Fibroblast of skin of right quadriceps (primary cell): ENCODE measurements around the gene SLC38A8.

ENCODE experiments used
- DNase-seq: peaks from one replicate; pipeline ENCODE4 v3.0.0-alpha.2; 2013

Gene SLC38A8

DNA sequence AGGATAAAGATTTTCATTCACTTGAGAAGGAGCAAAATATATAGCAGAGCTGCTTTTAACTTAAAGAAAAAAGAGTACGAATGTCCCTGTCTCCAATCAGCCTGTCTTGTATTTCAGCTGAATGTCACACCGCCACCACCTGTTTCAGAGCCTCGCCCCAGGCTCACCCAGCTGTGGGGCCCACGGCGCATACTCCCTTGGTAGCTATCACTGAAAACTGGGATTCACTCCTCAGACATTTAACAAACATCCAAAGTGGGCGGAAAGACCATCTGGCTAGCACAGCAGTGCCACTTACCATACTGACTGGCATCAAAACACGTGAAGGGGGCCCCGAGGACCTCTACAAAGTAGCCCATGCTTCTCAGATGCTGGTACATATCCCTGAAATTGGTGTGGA, 25.4 kb upstream of the SLC38A8 start:
- no peak for DNase-seq

DNA sequence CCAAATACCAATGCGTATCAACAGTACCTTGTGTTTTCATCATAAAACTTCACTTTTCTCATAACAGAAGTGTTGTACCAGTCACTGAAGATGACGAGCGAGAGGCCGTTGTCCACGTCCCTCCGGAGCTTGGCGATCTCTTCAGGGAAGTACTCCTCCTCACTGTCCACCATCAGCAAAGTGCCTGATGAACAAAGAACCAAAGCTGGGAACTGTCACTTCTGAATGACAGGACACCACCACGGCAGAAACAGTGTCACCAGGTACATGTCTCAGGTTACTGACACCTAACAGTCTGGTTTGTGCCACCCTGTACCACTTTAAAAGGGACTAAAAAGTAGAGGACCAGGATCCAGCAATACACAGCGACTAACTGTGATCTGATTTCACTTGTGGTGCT, 25.0 kb upstream of the SLC38A8 start:
- no peak for DNase-seq

DNA sequence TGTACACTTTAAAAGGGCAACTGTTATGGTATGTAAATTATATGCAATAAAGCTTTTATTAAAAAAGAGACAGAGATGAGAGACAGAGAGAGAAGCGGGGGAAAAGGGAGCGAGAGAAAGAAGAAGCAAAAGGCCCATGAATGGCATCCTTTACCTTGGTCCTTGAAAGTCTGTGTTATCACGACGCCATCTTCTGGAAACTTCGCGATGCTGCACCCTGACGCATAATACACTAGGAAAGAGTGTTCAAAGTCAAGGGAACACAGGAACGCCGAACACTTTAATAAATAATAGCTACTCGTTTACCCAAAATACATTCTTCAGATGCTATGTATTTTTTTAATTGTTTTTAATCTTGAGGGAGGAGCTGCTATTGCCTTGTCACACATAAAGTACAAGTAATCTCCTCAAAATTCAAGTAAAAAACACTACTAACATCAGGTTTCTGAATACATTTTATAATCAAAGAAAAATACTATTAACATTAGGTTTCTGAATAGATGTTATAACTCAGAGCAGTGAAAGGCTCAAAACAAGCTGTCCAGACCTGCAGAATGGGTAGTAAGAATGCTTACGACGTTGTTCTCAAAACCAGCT, 23.0 kb upstream of the SLC38A8 start:
- DNase-seq = peak; percentile 52

DNA sequence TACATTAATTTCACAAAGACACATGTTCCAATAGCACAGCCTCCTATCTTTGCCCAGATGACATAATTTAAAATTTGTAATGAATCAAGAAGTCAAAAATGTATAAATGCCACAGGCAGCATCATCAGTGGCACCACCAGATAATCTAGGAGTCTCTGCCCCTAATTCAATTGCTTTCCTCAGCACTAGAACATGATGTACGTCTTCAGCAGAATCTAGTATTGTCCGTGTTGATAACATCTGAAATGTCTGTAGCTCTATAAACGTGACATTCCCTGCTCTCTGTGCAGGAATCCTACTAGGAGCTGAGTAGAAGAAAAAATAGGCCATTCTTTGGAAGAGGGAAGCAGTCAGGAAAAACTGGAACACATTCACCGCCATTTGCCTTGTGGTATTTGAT, 21.4 kb upstream of the SLC38A8 start:
- DNase-seq = no peak

DNA sequence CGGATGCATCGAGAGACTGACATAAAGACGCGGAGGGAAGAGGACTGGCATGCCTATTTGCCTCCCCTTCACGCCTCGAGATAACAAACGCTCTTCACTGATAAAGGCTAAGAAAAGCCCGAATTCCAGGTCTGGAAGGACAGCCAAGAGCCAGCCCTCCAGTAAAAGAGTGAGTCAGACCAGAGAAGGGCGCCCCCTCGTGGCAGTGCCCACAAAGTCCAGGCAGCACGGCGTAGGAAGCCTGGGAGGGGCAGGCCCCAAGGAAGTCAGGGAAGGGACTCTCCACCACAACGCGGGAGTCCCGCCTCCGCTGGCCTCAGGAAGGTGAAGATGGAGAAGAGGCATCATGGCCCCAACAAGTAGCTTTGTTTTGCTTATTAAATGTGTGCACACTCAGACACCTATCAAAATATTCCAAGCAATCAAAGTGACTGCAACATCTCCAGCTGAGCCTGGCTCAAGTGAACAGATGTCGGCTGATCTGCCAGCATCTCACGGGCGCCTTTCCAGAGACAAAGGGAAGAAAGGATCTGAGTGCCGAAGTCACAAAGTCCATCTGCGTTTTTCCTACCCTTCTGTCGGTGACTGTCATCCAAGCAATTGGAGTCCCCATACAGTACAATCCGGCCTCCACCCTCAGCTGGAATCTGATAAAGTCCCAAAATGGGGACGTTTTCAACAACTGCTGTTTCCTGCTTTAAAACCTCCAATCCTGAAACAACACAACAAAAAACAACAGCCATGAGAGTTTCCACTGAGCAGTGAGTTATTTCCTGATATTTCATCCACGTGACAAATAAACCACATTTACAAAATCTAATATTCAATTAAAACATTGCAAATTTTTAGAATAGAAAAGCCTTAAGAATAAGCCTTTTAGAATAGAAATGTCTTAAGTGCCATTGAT, 20.4 kb upstream of the SLC38A8 start:
- DNase-seq = peak; percentile 57

DNA sequence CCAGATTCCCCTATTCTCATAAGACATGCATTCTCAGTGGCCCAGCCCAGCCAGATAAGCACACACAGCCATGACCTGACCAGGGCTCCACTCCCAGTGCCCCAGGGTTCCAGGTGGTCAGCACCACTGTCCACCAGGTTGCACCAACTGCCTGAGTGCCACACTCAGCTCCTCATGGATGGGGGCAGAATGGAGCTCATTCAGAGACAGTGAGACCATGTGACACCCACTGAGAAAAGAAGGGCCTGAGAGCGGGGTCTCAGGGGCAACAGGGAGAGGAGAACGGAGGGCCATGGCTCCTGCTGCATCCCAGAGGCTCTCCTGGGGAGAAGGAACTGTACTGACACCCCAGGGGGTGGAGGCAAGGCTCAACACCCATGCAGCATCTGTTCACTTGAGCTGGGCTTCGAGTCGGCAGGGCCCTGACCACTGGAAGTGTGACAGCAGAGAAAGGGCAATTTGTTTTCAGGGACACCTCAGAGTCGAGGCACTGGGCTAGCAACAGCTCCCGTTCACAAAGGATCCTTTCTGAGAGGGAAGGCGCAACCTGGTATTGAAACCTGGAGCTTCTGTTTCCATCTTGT, 18.7 kb upstream of the SLC38A8 start:
- DNase-seq = no peak

DNA sequence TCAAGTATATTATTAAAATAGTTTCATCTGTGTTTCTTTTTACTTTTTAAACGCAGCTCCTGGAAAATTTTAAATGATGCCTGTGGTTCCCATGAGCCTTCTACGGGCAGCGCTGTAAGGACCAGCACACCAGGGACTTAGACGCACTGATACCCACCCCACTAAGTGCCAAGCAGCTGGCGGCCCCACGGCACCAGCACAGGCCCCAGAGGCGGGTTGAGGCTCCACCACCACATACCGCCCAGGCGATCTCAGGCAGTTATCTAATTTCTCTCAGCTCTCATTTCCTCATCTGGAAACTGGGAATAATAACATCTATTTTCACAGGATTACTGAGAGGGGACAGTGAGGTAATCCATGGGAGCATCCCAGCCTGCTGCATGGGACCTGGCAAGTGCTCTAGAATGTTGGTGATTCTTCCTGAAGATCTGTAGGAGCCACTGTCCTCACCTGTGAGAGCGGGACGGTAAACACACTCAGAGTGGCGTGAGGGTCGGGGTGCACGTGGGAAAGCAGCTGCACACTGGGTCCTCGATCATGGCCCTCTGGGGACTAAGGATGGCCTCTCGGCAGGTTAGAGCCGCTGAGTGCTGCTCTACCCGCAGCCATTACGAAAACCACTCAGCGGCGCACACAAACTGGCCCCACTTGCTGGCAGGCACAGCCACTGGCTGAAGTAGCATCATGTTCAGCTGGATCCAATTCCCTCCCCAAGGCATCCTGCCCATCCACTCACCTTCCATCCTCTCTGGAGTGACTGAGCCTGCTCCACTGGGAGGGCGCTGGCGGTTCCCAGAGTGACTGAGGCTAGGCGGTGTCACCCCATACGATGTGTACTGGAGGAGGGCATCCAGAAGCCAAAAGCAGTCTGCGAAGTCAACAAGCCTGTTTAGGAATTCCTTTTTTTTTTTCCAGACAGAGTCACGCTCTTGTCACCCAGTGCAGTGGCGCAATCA, 17.6 kb upstream of the SLC38A8 start:
- DNase-seq = no peak

DNA sequence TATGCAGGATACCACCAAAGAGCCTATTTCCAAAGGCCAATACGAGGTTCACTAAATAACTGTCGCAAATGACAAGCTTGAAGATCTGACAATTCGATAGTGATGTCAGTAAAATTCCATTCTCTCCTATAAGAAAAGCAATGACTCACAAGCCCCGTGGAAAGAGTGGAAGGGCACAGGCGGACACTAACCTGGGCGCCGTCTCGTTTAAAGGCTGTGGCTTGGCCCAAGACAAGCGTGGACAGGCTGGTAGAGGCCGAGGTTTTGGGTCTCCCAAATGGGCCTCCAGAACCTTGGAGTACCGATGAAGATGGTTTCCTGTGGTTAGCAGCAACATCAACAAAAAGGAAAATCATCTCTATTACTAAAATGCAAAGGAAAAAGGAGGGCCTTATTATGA, 16.5 kb upstream of the SLC38A8 start:
- no peak for DNase-seq

DNA sequence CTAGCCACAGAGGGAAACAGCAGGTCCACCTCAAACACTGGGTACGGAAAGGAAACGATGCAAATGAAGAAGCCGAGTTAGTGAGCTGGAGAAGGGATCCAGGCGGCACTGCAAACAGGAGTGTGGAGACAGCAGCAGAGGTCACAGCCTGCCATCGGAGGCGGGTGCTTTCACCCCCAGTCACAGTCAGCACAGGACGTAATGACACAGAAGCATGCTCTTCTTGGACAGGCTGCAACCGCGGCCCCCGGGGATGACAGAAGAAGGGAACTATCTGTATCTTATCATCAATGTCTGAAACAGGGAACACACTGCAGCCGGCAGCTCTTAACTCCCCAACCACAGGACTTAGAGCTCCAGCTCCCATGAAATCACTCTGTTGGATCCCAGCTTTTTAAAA, 16.1 kb upstream of the SLC38A8 start:
- DNase-seq = no peak

DNA sequence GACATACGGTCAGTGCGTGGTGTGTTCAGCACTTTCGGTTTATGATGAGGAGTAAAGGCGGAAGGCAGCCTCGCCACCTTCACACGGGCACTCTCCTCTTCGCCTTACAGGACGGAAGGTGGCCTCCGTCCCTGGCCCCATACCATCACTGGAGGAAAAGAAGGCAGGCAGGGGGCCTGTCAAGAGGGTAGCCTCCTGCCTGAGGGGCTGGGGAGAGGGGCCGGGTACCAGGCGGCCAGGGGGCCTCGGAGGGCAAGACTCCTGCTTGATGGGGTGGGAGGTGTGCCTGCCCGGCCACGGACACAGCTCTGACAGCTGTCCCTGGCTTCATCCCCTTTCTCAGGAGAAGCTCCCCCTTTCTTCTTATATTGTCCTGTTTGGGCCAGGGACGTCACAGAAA, 15.6 kb upstream of the SLC38A8 start:
- DNase-seq = no peak

DNA sequence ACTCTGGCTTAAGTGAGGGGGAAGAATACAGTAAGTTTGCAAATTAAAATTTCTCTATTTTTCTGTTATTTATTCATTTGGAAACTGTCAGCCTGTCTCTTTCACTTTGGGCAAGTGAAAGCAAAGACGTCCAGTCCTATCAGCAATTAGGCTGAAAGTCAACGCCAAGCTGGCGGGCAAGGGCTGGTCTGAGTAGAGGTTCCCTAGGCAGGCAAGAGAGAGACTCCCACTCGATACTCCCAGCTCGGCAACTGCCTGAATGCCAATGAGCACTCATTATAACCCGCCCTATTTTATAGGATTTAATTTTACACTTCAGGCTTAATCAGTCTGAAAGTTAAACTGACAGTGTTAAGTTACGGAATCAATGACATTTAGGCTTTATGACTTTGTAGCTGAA, 14.3 kb upstream of the SLC38A8 start:
- no peak for DNase-seq

DNA sequence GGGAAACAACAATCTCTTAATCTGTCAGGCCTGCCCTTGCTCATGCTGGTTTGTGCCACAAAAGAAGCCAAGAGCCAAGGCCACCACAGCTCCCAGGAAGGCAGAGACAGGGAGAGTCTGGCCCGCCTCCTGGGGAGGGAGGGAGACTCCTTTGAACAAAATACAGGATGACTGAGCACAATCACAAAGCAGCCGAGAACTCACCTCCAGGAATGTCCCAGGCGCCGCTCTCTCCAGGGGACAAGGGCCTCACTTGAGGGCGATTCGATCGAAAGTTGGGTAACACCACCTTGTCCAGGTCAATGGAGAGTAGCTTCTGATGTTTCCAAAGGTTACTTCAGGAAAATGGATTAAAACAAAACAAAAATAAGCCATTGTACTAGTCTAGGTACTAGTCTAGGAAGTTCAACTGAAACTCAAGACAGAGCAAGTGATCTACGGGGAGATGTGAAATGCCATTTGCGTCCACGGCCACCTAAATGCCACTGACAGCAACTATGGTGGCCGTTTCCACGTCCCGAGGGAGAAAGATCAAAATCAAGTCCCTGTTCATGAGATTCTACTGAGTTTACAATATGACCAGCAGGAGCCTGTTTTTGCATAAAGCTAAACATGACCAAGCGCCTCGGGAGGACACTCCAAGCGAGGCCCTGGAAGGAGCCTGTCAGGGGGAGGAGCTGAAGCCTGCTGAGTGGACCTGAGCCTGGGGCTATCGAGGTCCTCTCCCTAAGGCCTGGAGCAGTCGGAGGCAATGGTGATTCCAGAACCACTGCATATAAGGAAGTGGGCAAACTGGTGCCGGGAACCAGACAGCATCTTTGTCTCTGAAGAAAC, 13.4 kb upstream of the SLC38A8 start:
- no peak for DNase-seq

DNA sequence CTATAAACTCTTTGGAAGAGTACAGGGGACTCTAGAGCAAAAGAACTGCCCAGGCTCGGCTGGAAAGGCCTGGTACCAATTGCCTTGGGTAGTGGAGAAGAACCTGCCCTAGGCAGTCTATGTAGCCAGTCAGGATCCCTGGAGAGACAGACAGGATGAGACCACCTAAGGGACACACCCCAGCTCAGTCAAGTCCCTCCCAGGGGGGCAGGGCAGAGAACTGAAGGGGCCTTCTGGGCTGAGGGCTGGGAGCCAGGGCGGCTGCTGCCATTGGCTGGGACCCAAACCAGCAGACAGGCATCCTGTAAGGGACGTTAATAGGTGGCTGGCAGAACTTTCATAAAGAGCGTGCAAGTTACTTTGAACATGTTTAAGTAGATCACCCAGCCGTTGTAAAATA, 12.8 kb upstream of the SLC38A8 start:
- no peak for DNase-seq

DNA sequence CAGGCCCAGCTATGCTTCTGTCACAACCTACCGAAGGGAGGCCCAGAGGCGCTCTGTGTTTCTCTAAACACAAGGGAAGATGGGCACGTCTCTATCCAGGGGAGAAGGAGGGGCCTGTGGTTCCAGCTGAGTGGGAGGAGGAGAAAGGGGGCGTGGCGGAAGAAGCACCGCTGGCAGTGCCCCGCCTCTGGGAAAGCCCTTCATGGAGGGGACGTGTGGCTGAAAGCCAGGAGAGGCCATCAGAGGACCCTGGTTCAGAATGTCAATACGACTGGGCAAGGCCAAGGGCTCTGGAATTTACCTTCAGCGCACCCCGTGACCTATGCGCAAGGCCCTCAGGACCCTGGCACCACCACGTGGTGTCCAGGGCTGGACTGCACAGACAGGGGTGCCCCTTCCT, 12.3 kb upstream of the SLC38A8 start:
- no peak for DNase-seq

DNA sequence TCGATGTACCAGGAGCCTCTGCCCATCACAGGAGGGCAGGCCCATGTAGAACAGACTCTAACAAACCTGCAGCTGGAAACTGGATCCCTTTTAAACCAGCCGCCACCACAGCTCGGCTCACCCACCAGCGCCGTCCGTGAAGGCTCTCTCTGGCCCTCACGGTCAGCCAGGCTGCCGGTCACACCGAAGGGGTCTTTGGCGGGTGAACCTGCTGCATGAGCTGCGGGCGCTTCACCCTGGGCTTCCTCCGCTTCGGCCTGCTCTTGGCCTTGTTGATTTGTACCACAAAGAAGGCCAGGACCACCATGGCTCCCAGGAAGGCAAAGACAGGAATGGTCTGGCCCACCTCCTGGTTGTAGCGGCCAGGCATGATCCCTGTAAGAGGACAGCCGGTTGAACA, 11.7 kb upstream of the SLC38A8 start:
- no peak for DNase-seq

DNA sequence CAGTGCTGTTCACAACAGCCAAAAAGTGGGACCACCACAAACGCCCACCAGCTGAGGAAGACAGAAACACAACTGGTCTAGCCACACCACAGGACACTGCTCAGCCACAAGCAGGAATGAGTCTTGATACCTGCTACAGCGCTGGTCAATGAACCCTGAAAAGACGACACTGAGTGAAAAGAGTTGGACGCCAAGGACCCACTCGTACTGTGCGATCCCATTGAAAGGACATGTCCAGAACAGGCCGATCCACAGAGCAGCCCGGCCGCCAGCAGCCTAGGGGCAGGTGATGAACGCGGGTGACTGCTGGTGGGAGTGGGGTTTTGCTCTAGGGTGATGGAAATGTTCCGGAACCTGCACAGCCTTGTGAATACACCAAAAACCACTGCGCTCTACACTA, 10.6 kb upstream of the SLC38A8 start:
- DNase-seq = no peak

DNA sequence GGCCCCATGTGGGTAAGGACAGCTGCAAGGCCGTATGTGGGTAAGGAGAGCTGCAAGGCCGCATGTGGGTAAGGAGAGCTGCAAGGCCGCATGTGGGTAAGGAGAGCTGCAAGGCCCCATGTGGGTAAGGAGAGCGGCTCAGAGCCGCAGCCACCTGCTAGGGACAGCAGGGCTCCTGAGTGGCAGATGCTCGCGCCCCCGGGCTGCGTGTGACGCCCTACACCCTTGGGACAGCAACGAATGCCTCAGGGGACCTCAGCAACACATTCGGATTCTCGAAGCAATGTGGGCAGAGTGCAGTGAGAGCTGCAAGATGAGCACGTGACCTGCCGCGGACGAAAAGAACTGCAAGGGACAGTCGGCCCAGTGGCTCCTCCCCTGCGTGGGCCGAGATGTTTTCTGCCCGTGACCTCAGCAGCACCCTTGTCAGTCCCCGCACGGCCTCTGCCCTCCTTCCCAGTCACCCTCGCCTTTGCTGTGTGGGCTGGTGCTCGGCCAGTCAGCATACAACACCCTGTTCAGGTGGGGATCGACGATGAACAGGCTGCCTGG, 9.6 kb upstream of the SLC38A8 start:
- no peak for DNase-seq

DNA sequence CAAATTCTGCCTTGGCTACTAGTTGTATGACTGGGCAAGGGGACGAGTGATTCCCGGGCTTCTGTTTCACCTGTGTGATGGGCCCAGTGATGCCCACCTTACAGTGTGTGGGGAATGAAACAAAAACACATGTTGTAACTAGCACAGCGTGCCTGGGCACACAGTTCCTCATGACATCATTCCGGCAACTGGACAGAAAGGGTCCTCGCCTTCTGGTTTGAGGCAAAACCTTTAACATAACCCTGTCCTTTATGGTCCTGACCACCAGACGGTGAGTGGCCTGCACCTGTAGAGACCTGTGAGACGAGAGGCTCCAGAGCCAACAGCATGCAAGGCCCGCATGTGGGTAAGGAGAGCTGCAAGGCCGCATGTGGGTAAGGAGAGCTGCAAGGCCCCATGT, 7.7 kb upstream of the SLC38A8 start:
- no peak for DNase-seq

DNA sequence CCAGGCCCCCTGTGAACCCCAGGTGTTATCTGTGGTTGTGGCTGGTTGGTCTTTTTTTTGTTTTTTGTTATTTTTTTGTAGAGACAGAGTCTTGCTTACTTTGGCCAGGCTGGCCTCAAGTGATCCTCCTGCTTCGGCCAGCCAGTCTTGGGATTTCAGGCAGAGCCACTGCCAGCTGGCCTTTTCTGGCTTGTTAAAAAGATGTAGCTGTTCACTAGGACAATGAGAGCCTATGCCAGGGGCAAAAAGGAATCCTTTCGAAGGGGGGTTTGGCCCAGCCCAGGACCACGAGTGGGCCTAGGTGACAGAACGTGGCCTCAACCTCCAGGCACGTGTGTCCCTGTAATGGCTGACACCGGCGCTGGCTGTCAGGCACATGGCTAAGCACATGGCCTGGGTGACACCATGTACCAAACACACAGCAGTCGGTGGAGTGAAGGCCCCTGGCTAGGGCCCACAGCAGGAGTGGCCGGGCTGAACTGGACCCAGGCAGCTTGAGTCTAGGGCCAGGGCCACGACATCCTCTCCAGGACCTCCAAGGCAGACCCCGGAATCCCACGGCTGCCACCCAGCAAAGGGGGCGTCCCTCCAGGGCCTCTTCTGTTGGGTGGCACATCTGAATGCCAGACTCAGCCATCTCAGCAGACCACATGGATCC, 6.9 kb upstream of the SLC38A8 start:
- no peak for DNase-seq

DNA sequence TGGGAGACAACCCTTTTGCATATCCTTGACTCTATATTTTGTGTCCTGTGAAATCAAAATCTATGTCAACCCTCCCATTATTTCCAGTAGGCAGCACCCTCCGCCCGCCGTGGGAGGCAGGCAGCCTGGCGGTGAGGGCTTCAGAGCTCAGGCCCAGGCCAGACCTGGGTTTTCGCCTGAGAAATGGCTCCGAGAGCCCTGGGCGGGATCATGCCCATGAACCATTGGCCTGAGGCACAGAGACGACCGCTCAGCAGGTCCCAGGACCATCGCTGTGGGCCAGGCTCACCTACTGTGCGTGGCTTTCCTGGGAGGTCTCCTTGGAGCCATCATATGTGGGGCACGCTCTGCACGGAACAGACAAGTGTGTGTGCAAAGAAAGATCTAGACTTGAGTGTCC, 6.3 kb upstream of the SLC38A8 start:
- DNase-seq = no peak

DNA sequence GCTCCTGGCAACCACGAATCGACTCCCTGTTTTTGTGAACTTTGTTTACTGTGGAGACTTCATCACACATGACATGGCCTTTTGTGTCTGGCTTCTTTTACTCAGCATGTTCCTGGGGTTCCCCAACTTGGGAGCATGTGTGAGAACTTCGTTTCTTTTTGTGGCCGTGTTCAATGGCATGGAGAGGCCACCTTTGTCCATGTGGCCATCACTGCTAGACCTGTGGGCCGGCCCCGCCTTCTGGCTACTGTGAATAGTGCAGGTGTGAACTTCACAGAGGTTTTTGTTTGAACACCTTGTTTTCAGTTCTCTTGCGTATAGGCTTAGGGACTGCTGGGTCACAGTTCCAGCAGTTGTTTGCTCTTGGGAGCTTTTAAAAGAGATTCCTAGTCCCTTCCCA, 5.7 kb upstream of the SLC38A8 start:
- DNase-seq = no peak
